GM10266 (cell line): ENCODE measurements around the gene PKNOX2.

Experiments used
- DNase-seq: peaks from one replicate; pipeline ENCODE4 v3.0.0; 2012; ENCODE audit errors: extremely low spot score
- CTCF ChIP-seq: IDR thresholded peaks from 2 replicates; pipeline ENCODE4 v1.5.1; 2012; ENCODE audit warnings: mild to moderate bottlenecking, low read depth; ENCODE audit not compliant: control insufficient read depth, insufficient read depth; ENCODE audit errors: missing control alignments

Gene PKNOX2

DNA sequence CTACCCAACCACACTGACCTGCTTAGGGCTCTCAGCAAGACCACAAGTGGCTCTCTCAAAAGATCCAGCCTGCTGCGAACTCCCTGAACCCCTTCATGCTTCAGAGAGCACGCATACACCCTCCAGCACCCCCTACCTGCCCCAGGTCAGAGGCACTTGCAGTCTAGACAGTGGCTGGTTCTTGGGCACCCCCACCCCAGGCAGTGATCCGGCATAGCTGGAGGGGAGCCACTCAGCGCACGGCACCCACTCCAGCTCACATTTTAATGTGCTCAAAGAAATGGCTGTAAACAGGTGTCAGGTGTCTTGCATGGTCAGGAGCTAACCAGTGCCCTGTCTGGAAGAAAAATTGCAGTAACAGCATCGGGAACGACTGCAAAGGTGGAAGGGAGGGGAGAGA, 140.8 kb downstream of the PKNOX2 start:
- no peak for TF ChIP-seq CTCF
- DNase-seq, result no peak

- DNase-seq, result no peak
- no peak for TF ChIP-seq CTCF
These were observed 141.9 kb downstream of the PKNOX2 start for GRCh38 chr11:125306476-125306875.

GRCh38 chr11:125308246-125308645, 143.7 kb downstream of the PKNOX2 start:
- no peak for TF ChIP-seq CTCF

DNA sequence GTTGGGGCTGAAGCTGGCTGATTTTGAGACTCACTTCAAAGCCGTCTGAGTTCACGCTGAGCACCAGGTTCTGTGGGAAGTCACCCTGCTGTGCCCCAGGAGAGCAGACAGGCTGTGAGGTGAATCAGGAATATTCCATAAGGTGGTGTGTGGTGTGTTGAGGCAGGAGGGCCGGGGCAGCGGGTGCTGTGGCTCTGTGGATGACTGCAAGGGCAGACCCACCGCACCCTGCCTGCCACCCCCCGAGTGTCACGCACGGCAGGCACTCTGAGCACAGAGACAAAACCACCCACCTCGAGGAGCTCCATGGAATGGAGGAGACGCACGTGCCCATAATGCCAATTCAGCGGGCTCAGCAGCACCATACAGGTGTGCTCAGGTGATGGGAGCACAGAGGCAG, 147.8 kb downstream of the PKNOX2 start:
- TF ChIP-seq CTCF, result no peak
- DNase-seq, result no peak

More at GRCh38 chr11:125308246-125308645, 143.7 kb downstream of the PKNOX2 start:
- DNase-seq, result no peak

DNA sequence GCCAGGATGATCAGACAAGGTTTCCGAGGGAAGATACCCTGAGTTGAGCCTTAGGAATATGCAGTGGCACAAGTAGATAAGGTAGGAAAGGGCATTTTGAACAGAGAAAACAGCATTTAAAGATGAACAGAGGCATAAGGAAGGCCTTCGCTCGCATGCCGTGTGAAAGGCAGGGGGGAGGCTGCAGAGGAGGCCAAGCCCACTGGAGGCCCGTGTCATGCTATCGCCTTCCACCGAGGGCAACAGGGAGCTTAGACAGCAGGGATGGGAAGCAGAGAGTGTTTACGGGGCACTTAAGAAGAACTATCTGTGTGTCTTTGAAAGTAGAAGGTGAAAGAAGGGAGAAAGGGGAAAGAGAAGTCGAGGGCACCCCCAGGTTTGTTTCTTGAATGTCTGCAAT, 148.3 kb downstream of the PKNOX2 start:
- TF ChIP-seq CTCF, result no peak
- DNase-seq, result no peak

GRCh38 chr11:125313271-125314219, 149.0 kb downstream of the PKNOX2 start:
- no peak for DNase-seq

More at GRCh38 chr11:125313271-125314219, 149.0 kb downstream of the PKNOX2 start:
- TF ChIP-seq CTCF, result no peak
